Ishikawa (cell line): ENCODE results near the gene ZBTB40.

Experiments used
- CEBPB ChIP-seq: IDR thresholded peaks from 2 replicates; pipeline ENCODE4 v1.6.1; 2012
- EGR1 ChIP-seq: IDR thresholded peaks from 2 replicates; pipeline ENCODE4 v1.6.1; 2012
- EP300 ChIP-seq: IDR thresholded peaks from 2 replicates; pipeline ENCODE4 v1.6.1; 2012; ENCODE audit warnings: borderline replicate concordance
- FOXM1 ChIP-seq: IDR thresholded peaks from 2 replicates; pipeline ENCODE4 v1.6.1; 2012; ENCODE audit warnings: low read depth, borderline replicate concordance
- NFIC ChIP-seq: IDR thresholded peaks from 2 replicates; pipeline ENCODE4 v1.6.1; 2012
- RAD21 ChIP-seq: IDR thresholded peaks from 2 replicates; pipeline ENCODE4 v1.6.1; 2012; ENCODE audit warnings: low read depth
- TAF1 ChIP-seq: IDR thresholded peaks from 2 replicates; pipeline ENCODE4 v1.6.1; 2012; ENCODE audit warnings: low read depth, mild to moderate bottlenecking
- TEAD4 ChIP-seq: IDR thresholded peaks from 2 replicates; pipeline ENCODE4 v1.6.1; 2012
- YY1 ChIP-seq: IDR thresholded peaks from 2 replicates; pipeline ENCODE4 v1.6.1; 2012; ENCODE audit warnings: low read depth
- ZBTB7A ChIP-seq: IDR thresholded peaks from 2 replicates; pipeline ENCODE4 v1.6.1; 2012; ENCODE audit warnings: low read depth
- TF ChIP-seq, protein P1 (sequence below): IDR thresholded peaks from 2 replicates; pipeline ENCODE4 v1.6.1; 2012
- TF ChIP-seq, protein P2 (sequence below): IDR thresholded peaks from 2 replicates; pipeline ENCODE4 v1.6.1; 2012; ENCODE audit warnings: low read depth, mild to moderate bottlenecking

DNA sequence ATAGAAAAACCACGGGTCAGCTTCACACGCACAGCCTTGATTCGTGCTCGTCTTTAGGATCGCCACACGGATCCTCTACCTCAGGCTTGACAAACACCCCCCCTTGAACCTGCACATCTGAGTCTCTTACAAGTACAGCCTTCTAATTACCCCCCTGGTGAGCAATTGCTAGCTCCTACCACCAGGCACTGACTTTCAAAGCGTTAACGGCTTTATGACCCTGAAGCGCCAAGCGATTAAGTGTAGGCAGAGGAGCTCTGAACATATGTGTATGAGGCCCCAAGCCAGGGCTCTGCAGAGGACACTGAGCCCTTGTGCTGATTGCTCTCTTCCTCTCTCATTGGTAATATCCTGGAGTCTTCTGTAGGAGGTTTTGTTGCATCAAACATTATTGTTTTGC, 55.9 kb downstream of the ZBTB40 start:
- TF ChIP-seq NFIC (no peak), FOXM1 (no peak), CEBPB (no peak), EP300 (no peak), RAD21 (no peak), YY1 (no peak), EGR1 (no peak), TAF1 (no peak), ZBTB7A (no peak), TEAD4 (no peak)
- TF ChIP-seq, protein P1, sequence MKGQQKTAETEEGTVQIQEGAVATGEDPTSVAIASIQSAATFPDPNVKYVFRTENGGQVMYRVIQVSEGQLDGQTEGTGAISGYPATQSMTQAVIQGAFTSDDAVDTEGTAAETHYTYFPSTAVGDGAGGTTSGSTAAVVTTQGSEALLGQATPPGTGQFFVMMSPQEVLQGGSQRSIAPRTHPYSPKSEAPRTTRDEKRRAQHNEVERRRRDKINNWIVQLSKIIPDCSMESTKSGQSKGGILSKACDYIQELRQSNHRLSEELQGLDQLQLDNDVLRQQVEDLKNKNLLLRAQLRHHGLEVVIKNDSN = no peak
- TF ChIP-seq, protein P2, sequence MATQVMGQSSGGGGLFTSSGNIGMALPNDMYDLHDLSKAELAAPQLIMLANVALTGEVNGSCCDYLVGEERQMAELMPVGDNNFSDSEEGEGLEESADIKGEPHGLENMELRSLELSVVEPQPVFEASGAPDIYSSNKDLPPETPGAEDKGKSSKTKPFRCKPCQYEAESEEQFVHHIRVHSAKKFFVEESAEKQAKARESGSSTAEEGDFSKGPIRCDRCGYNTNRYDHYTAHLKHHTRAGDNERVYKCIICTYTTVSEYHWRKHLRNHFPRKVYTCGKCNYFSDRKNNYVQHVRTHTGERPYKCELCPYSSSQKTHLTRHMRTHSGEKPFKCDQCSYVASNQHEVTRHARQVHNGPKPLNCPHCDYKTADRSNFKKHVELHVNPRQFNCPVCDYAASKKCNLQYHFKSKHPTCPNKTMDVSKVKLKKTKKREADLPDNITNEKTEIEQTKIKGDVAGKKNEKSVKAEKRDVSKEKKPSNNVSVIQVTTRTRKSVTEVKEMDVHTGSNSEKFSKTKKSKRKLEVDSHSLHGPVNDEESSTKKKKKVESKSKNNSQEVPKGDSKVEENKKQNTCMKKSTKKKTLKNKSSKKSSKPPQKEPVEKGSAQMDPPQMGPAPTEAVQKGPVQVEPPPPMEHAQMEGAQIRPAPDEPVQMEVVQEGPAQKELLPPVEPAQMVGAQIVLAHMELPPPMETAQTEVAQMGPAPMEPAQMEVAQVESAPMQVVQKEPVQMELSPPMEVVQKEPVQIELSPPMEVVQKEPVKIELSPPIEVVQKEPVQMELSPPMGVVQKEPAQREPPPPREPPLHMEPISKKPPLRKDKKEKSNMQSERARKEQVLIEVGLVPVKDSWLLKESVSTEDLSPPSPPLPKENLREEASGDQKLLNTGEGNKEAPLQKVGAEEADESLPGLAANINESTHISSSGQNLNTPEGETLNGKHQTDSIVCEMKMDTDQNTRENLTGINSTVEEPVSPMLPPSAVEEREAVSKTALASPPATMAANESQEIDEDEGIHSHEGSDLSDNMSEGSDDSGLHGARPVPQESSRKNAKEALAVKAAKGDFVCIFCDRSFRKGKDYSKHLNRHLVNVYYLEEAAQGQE = no peak
